EL (cell line): Measurements from ENCODE around the gene GDPD5.
"Not testable (repeated sequence)": the region's sequence is repeated elsewhere in the genome, so short reads cannot be mapped to it uniquely, and the experiment has no call there.

Experiments
- DNase-seq: peaks from one replicate; pipeline ENCODE4 v3.0.0-alpha.2; 2016

GDPD5 gene

DNA sequence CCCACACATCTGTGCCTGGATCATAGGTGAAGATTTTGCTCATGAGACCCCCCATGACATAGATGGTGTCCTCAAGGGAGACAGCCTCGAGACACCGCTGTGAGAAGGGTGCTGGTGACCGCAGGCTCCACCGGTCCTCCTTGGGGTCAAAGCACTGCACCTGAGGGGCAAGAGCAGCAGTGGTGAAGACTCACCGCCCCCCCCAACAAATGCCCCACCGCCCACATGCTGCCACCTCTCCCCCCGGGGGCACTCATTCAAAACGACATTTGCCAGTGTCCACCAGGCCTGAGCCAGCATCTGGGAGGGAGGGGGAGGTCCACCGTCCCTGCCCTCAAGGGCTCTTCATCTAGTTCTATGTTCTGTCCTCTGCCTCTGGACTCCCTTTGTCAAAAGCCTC lies 102.0 kb downstream of the GDPD5 start:
- no peak for DNase-seq

DNA sequence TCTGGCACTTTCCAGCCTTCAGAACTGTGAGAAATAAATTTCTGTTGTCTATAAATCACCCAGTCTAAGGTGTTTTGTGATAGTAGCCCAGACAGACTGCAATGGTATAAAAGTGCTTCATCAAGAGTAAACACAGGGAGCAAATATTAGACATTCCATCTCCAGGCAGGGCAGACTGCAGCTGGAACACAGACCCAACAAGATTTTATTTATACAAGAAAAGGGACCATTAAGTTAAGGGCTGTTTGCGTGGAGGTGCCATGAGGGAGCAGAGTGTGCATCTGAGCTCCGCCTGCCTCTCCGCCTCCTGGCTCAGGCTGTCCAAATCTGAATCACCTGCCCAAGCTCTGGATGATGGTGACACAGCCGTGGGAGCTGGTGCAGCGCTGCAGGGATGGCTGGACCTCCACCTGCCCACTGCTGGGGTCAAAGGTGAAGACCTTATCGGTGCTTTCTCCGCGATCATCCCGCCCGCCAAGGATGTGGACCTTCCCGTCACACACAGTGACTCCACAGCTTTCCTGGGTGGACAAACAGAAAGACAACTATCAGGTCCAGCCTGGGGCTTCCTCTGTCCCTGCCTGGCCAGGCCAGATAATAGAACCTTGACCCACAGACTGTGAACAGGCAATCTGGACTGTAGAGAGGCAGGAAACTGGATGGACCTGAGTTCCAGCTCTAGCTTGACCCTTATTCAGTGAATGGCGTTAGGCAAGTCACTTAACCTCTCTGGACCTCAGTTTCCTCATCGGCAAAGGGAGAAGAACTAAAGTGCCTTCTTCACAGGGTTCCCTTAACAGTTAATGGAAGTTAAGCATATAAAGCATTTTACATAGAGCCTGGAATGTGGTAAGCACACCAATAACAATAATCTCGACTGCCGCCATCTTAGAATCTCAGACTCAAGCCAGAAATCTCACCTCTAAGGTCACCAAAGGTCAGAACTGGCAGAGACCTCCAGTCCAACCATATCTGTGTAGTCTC lies 103.2 kb downstream of the GDPD5 start:
- no peak for DNase-seq

DNA sequence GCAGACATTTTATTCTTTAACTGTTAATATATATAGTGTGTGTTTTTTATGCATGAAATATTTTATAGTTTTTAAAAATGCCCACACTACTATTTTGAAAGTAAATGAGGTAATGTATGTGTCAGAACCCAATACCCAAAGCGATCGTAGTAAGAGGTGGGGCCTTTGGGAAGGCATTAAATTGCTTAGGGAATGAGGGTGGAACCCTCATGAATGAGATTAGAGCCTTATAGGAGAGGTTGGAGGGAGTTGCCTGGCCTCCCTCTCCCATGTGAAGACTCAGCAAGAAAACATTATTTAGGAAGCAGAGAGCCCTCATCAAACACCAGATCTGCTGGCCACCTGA lies 103.9 kb downstream of the GDPD5 start:
- no peak for DNase-seq

DNA sequence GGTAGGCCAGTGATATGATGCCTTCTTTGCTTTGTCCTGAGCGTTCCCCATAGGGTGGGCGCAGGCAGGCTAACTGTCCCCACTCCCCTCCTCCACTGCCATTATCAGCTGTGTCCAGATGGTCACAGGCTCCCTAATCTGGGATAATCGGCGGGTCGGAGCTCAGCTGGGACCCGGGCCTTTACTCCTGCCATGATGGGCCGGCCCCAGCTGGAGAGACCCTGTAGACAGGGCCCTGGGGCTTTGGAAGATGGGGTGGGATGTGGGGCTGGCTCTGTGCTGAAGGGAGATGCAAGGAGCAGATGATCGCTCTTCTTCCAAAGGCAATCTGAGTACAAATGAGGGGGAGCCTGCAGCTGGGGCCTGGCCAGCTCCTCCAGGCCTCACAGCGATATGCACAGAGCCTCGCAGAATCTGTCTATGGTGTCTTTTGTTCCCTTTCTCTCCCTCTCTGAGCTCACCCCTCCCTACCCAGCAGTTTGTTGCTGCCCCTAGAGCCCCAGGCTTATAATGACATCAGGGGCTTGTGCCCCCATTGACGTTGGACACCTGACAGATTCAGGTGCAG lies 104.6 kb downstream of the GDPD5 start:
- DNase-seq = no peak

DNA sequence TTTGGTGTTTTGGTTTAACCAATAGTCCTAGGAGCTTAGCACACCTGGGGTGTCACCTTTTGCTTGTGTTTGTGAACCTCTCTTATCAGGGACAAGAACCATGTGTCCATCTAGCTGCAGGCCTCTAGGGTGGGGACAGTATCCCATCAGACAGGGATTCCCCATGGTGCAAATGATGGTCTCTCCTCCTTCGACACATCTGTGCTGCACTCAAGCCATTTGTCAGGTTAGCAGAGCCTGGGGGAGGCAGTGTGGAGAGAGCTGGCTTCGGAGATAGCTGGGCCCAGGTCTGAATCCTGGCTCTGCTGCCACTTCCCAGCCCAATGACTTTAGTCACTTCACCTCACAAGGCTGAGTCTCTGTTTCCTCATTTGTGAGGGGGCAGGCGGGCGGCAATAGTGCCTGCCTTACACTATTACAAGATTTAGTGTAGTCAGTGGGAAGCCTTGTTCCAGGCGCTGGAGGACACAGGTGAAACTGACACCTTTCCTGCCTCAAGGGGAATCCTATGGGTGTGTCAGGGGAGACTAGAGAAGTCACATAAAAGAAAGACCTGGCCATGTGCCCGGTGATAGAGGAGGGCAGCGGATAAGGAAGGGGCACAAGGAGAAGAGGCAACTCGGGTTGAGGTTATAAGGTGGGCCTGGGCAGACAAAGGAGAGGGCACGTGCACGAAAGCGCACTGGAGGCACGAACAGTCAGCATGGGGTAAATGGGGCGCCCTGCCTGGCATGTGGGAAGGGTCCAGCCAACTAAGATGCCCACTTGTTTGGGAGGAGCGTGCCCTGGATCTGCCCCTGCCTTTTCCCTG lies 105.3 kb downstream of the GDPD5 start:
- no peak for DNase-seq

DNA sequence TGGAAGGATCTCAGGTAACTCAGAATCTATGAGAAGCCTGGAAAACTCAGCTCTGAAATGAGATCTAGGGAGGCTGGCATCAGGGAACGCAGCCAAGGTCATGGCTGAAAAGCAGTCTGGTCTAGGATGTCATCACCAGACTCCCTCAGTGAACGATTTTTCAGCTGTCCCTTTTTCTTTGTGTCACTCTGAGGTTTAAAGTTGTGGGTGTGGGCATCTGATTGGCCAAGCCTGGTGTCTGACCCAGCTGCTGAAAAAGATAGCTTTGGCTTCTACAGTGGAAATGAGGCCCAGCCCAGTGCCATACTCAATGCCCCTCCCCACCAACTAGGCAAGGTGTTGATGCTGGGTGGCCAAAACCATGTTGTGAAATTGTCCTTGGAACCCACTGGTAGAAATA lies 111.9 kb downstream of the GDPD5 start:
- no peak for DNase-seq

DNA sequence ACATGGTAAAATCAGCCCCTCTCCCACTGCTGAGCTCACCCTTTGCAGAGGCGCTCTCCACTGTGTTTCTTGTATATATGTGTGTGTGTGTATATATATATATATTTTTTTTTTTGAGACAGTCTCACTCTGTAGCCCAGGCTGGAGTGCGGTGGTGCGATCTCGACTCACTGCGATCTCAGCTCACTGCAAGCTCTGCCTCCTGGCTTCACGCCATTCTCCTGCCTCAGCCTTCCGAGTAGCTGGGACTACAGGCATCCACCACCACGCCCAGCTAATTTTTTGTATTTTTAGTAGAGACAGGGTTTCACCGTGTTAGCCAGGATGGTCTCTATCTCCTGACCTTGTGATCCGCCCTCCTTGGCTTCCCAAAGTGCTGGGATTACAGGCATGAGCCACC lies 112.6 kb downstream of the GDPD5 start:
- not testable (repeated sequence) for DNase-seq

DNA sequence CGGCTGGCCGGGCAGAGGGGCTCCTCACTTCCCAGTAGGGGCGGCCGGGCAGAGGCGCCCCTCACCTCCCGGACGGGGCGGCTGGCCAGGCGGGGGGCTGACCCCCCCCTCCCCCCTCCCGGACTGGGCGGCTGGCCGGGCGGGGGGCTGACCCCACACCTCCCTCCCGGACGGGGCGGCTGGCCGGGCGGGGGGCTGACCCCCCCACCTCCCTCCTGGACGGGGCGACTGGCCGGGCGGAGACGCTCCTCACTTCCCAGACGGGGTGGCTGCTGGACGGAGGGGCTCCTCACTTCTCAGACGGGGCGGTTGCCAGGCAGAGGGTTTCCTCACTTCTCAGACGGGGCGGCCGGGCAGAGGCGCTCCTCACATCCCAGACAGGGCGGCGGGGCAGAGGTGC lies 115.8 kb downstream of the GDPD5 start:
- DNase-seq = not testable (repeated sequence)

DNA sequence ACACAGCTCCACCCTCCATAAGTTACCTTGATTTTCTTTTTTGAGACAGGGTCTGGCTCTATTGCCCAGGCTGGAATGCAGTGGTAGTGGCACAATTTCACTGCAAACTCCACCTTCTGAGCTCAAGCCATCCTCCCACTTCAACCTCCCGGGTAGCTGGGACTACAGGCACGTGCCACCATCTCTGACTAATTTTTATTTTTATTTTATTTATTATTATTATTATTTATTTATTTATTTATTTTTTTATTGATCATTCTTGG lies 116.9 kb downstream of the GDPD5 start:
- no peak for DNase-seq

DNA sequence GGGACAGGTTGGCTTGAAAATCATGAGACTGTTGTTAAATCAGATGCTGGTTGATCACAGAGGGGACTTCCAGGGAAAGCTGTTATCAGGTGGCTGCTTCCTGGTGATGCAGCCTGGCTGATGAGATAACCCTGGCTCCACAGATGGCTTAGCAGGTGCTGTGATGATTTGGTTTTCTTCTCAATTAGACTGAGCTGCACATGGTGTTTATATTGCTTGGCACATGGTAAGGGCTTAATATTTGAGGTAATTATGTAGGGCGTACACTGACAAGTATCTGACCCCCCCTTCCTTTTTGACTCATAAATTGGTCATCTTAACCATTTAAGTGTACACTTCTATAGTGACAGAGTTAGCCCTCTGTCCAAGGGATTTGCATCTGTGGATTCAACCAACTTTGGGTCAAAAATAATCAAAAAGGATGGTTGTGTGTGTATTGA lies 119.4 kb downstream of the GDPD5 start:
- peak; percentile 58 for DNase-seq

DNA sequence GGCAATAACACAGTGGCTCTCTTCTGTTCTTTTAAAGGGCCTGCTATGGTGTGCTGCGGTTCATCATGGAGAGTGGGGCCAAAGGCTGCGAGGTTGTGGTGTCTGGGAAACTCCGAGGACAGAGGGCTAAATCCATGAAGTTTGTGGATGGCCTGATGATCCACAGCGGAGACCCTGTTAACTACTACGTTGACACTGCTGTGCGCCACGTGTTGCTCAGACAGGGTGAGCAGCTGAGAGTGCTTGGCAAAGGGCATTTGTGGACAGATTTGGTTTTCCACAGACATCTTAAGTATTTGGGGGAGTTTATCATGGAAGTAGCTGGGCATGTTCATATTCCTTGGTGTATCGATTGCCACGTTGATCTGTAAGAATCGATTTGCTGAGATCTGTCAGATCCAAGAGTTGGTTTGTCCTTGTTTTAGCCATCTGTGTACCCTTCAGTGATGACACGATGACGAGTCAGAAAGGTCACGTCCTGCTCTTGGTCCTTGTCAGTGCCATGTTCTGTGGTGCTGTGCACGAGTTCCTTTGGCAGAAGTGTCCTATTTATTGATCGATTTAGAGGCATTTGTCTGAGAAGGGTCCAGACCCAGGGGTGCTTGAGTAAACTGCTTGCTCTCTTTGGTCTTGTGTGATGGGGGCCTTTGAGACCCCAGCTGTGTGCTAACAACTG lies 121.6 kb downstream of the GDPD5 start:
- no peak for DNase-seq

DNA sequence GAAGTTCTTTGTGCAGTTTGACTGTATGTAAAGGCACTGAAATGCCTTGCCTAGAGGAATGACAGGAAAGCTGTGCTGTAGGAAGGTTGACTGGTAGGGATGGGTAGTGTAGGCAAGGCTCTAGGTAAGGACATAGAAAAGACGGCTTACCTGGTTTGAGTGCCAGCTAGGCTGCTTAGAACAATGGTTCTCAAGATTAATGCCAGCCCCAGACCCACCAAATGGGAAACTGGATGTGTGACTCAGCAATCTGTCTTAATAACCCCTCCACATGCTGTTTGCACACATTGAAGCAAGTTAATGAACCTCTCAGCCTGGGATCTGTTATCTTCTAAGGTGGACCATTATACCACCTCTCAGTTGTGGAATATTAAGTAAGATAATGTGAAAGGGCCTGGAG lies 122.7 kb downstream of the GDPD5 start:
- DNase-seq = no peak

DNA sequence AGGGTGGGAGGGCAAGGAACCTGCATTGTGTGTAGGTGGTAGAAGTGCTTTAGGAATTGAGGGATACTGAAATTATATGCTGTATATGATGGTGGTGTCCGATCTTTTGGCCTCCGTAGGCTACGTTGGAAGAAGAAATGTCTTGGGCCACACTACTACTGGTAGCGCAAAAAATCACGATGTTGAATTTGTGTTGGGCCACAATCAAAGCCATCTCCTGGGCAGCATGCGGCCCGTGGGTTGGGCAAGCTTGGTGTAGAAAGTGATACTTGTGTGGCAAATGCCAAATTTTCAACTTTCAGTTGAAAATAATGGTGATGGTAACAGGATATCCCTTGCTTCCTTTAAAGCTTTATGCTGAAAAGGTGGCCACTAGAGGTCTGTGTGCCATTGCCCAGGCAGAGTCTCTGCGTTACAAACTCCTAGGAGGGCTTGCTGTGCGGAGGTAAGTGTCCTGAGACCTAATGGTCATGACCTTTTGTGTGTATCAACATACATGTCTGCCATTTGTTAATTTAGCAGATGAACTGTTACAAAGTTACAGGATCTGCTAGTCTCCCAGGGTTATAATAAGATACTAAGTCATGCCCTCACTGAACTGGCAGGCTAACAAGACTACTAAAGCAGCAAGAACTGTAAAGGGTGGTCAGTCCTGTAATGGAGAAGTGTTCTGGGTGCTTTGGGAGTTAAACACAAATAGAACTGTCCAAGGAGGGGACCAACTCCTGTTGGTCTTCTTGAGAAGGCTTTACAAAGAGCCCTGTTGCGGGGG lies 123.6 kb downstream of the GDPD5 start:
- DNase-seq = no peak

DNA sequence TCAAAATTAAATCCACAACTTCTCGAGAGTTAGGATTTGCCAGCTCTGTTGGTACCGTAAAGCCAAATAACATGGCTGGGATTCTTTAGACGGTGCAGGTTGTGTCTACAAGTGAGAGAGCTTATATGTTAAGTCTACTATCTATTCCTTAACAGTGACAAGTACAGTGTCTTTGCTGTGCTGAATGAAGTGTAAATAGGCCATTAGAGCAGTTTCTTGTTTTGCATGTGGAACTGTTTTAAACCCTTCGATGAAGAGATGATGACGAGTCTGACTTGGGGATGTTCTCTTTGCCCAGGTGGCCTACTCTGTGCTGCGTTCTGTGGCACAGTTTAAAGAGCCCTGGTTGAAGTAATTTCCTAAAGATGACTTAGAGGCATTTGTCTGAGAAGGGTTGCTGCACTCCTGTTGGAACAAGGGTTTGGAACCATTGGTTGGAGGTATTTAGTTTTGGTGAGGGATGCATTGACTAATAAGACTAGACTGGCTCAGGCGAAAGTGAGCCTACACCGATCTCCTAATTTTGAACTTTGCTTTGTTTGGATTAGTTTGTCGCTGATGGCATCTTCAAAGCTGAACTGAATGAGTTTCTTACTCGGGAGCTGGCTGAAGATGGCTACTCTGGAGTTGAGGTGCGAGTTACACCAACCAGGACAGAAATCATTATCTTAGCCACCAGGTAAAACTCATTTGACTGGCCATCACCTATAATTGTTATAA lies 125.4 kb downstream of the GDPD5 start:
- DNase-seq = no peak

DNA sequence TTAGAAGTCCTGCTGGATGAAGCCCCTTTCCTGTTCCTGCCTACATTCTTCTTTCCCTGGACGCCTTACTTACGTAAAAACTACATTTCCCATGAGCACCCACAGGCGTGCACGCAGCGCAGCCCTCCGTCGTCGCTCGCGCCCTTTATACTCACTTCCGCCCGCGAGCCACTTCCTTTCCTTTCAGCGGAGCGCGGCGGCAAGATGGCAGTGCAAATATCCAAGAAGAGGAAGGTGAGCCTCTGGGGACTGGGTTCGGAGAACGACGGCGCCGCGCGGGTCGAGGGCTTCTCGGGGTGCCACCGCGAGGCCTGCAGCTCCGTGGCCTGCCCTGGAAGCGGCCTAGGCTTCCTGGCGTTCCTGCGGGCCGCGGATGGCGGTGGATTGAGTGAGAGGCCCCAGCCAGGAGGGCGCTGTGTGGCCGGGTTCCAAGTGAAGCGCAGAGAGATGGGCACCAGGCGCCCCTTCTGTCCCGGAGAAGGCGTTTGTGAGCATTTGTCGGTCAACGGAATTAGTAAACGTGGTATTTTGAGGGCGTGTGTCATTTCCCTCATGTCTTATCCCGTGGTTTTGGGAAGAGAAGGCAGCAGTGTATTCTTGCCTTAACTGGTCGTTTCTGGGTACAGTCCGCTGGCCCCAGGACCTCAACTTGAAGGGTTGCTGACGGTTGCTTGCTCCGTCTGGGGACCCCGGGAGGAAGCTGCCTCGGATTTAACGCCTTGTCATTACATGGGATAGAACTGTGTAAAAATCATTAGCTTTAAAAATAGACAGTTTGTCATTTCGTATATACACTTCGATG lies 126.2 kb downstream of the GDPD5 start, which contains the start of gene RPS3:
RPS3 (plus strand) TSS at position 175 of the 802 bp plus-strand sequence; CDS start at position 205, 30 bp downstream.
- DNase-seq = peak; percentile 91

DNA sequence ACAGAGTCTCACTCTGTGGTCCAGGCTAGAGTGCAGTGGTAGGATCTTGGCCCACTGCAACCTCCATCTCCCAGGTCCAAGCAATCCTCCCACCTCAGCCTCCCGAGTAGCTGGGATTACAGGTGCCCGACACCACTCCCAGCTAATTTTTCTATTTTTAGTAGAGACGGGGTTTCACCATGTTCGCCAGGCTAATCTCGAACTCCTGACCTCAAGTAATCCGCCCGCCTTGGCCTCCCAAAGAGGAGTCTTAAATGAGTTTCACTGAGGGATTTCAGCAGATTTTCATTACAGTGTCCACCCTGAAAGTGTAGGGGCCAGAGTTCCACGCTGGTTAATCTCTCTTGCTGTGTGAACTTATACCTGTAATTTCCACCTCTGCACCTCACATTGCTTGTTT lies 126.8 kb downstream of the GDPD5 start:
- DNase-seq = no peak

DNA sequence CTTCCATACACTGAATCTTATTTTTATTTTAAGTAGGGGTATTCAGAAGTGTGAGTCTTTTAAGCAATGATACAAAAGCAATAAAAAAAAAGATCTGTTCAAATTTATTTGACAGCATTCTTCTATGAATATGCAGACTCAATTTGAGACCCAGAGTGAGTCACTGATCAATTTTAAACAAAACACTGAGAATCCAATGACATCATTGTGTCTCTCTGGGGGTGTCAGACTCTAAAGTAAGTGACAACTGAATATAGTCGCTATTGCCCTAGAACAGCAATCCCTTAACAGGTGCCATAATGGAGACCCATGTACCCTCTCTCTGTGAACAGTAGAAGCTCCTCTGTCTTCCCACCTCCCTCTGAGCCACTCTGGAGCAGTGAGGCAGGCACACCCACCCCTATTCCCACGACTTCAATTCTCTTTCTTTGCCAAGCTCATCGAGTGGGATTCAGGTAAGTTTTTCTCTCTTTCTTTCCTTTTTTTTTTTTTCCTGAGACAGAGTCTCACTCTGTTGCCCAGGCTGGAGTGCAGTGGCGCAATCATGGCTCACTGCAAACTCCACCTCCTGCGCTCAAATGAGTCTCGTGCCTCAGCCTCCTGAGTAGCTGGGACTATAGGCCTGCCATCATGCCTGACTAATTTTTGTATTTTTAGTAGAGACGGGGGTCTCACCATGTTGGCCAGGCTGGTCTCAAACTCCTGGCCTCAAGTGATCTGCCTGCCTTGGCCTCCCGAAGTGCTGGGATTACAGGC lies 131.5 kb downstream of the GDPD5 start:
- no peak for DNase-seq

DNA sequence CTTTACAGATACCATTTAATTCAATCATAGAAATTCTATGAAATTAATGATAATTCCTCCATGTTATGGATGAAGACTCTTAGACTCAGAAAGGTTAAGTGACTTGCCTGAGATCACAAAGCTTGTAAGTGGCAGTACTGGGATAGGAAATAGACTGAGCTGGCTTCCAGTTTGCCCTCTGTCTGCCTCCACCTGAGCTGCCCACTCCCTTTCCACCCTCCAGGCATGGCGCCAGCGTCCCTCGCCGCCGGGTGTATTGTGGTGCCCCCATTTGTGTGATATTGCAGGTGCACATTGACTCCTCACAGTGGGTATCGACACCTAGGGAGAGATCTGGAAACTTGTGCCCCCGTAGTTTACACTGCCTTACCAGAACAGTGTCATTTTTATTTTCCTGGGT lies 135.8 kb downstream of the GDPD5 start:
- no peak for DNase-seq

DNA sequence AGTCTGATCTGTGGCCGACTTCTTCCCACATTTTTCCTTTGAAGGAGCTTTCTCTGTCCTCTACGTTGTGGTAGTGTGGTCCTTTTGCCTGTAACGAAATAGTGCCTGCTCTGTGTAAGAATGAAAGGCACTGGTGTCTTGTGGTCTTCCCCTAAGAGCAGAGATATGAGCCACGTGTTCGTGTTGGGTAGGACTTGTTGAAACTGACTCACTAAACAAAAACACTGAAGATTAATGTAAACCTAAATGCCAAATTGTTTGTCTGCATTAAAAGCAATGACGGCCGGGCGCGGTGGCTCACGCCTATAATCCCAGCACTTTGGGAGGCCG lies 136.5 kb downstream of the GDPD5 start:
- DNase-seq = no peak
